ENCODE data around the gene ARMH2.

The ARMH2 gene

GRCh38 chr6:24838081-24838480 is 39.4 kb upstream of the ARMH2 start:
- ChIA-PET CTCF (no interaction called here), POLR2A (no interaction called here)
- no peak for DNase-seq (ENCODE audit: extremely low spot score)
- TF ChIP-seq TARDBP (IDR thresholded peaks at IDR 0.05): no peak
- TF ChIP-seq ELF4 (IDR thresholded peaks at IDR 0.05): no peak
- TF ChIP-seq NFRKB (IDR thresholded peaks at IDR 0.05): no peak
- no peak for TF ChIP-seq L3MBTL2 (conservative IDR thresholded peaks at IDR 0.05)

- ChIA-PET CTCF (no interaction called here), POLR2A (no interaction called here)
- TF ChIP-seq ZNF384 (IDR thresholded peaks at IDR 0.05): no peak
- no peak for TF ChIP-seq HDGF (IDR thresholded peaks at IDR 0.05; ENCODE audit: borderline replicate concordance)
- no peak for TF ChIP-seq ELF4 (IDR thresholded peaks at IDR 0.05)
- TF ChIP-seq FOXK2 (IDR thresholded peaks at IDR 0.05): no peak
- TF ChIP-seq SP1 (IDR thresholded peaks at IDR 0.05): no peak
- DNase-seq (ENCODE audit: extremely low spot score): no peak
Measured at GRCh38 chr6:24836109-24836508, 37.4 kb upstream of the ARMH2 start.

GRCh38 chr6:24833711-24834386 is 35.1 kb upstream of the ARMH2 start:
- ChIA-PET POLR2A (no interaction called here), CTCF (interaction anchor here (0.7 kb wide), 1 partner anchor 180 kb away, joined by 3 read pairs; no protein-coding TSS in a partner anchor)
- DNase-seq (ENCODE audit: extremely low spot score): no peak
- TF ChIP-seq SP1 (IDR thresholded peaks at IDR 0.05): no peak
- TF ChIP-seq FOXM1 (IDR thresholded peaks at IDR 0.05; ENCODE audit: borderline replicate concordance): no peak

- TF ChIP-seq ARNT (IDR thresholded peaks at IDR 0.05): no peak
- no peak for TF ChIP-seq FOXK2 (IDR thresholded peaks at IDR 0.05)
- TF ChIP-seq FOXA1 (IDR thresholded peaks at IDR 0.05): no peak
- TF ChIP-seq NFRKB (IDR thresholded peaks at IDR 0.05): no peak
- no peak for TF ChIP-seq LEF1 (IDR thresholded peaks at IDR 0.05; ENCODE audit: borderline replicate concordance)
- no peak for TF ChIP-seq ZNF384 (IDR thresholded peaks at IDR 0.05)
- DNase-seq (ENCODE audit: extremely low spot score): no peak
- CTCF ChIA-PET: no interaction called here
- POLR2A ChIA-PET: no interaction called here
Measured at GRCh38 chr6:24832794-24833193, 34.1 kb upstream of the ARMH2 start.

- ChIA-PET POLR2A (no interaction called here), CTCF (interaction anchor here (0.8 kb wide), 1 partner anchor 35 kb away, joined by 3 read pairs; no protein-coding TSS in a partner anchor)
- no peak for TF ChIP-seq BHLHE40 (IDR thresholded peaks at IDR 0.05; ENCODE audit: borderline replicate concordance)
- TF ChIP-seq CTBP1 (IDR thresholded peaks at IDR 0.05; ENCODE audit: borderline replicate concordance): no peak
- no peak for TF ChIP-seq SUZ12 (IDR thresholded peaks at IDR 0.05)
- TF ChIP-seq PKNOX1 (IDR thresholded peaks at IDR 0.05): no peak
- no peak for TF ChIP-seq ELF4 (IDR thresholded peaks at IDR 0.05)
- no peak for TF ChIP-seq HDGF (IDR thresholded peaks at IDR 0.05; ENCODE audit: borderline replicate concordance)
- no peak for TF ChIP-seq TARDBP (IDR thresholded peaks at IDR 0.05)
- no peak for TF ChIP-seq FOXK2 (IDR thresholded peaks at IDR 0.05)
- no peak for TF ChIP-seq NFRKB (IDR thresholded peaks at IDR 0.05)
- no peak for TF ChIP-seq FOXA1 (IDR thresholded peaks at IDR 0.05)
- TF ChIP-seq ARNT (IDR thresholded peaks at IDR 0.05): no peak
- no peak for TF ChIP-seq SP1 (IDR thresholded peaks at IDR 0.05)
- TF ChIP-seq L3MBTL2 (conservative IDR thresholded peaks at IDR 0.05): no peak
- no peak for TF ChIP-seq ZNF384 (IDR thresholded peaks at IDR 0.05)
- TF ChIP-seq FOXM1 (IDR thresholded peaks at IDR 0.05; ENCODE audit: borderline replicate concordance): no peak
- TF ChIP-seq LEF1 (IDR thresholded peaks at IDR 0.05; ENCODE audit: borderline replicate concordance): no peak
- DNase-seq (ENCODE audit: extremely low spot score): no peak
Measured at GRCh38 chr6:24831771-24832716, 33.3 kb upstream of the ARMH2 start.

- ChIA-PET CTCF (interaction anchor here (0.6 kb wide), 1 partner anchor 246 kb away, joined by 3 read pairs; no protein-coding TSS in a partner anchor), POLR2A (no interaction called here)
- TF ChIP-seq SP1 (IDR thresholded peaks at IDR 0.05) (no peak), ZNF384 (IDR thresholded peaks at IDR 0.05) (no peak), SUZ12 (IDR thresholded peaks at IDR 0.05) (no peak), ELF4 (IDR thresholded peaks at IDR 0.05) (no peak), LEF1 (IDR thresholded peaks at IDR 0.05; ENCODE audit: borderline replicate concordance) (no peak), ARNT (IDR thresholded peaks at IDR 0.05) (no peak), CTBP1 (IDR thresholded peaks at IDR 0.05; ENCODE audit: borderline replicate concordance) (no peak), HDGF (IDR thresholded peaks at IDR 0.05; ENCODE audit: borderline replicate concordance) (no peak), L3MBTL2 (conservative IDR thresholded peaks at IDR 0.05) (no peak), TARDBP (IDR thresholded peaks at IDR 0.05) (no peak), NFRKB (IDR thresholded peaks at IDR 0.05) (no peak), BHLHE40 (IDR thresholded peaks at IDR 0.05; ENCODE audit: borderline replicate concordance) (no peak), FOXM1 (IDR thresholded peaks at IDR 0.05; ENCODE audit: borderline replicate concordance) (no peak), FOXK2 (IDR thresholded peaks at IDR 0.05) (no peak), FOXA1 (IDR thresholded peaks at IDR 0.05) (no peak), PKNOX1 (IDR thresholded peaks at IDR 0.05) (no peak)
- no peak for DNase-seq (ENCODE audit: extremely low spot score)
Measured at GRCh38 chr6:24829657-24830056, 30.9 kb upstream of the ARMH2 start.

GRCh38 chr6:24827970-24828369 is 29.3 kb upstream of the ARMH2 start:
- ChIA-PET CTCF (no interaction called here), POLR2A (no interaction called here)
- TF ChIP-seq ZNF384 (IDR thresholded peaks at IDR 0.05) (no peak), TARDBP (IDR thresholded peaks at IDR 0.05) (no peak), CTBP1 (IDR thresholded peaks at IDR 0.05; ENCODE audit: borderline replicate concordance) (no peak), PKNOX1 (IDR thresholded peaks at IDR 0.05) (no peak), ELF4 (IDR thresholded peaks at IDR 0.05) (no peak), FOXA1 (IDR thresholded peaks at IDR 0.05) (no peak), HDGF (IDR thresholded peaks at IDR 0.05; ENCODE audit: borderline replicate concordance) (no peak)
- no peak for DNase-seq (ENCODE audit: extremely low spot score)

Measured in HEK293T (cell line).